Neuronal stem cell (in vitro differentiated cells): ENCODE measurements around the gene SNX7.

Experiments
- DNase-seq: peaks from one replicate; pipeline ENCODE4 v3.0.0-alpha.2; 2013; ENCODE audit warnings: low spot score
- H2AFZ ChIP-seq: one replicate; pipeline ENCODE4 v1.6.1; 2013; ENCODE audit warnings: mild to moderate bottlenecking, low read length, inconsistent platforms
- H2AK5ac ChIP-seq: 2 replicates; pipeline ENCODE4 v1.6.1; 2013; ENCODE audit warnings: low read depth, mild to moderate bottlenecking, inconsistent platforms, low read length, moderate library complexity, mixed read lengths
- H2BK120ac ChIP-seq: 2 replicates; pipeline ENCODE4 v1.6.1; 2013; ENCODE audit warnings: low read depth, mild to moderate bottlenecking, inconsistent platforms, low read length, moderate library complexity, mixed read lengths
- H2BK12ac ChIP-seq: one replicate; pipeline ENCODE4 v1.6.1; 2013; ENCODE audit warnings: low read length, inconsistent platforms
- H2BK15ac ChIP-seq: 2 replicates; pipeline ENCODE4 v1.6.1; 2013; ENCODE audit warnings: mild to moderate bottlenecking, low read length, inconsistent platforms, mixed read lengths
- H2BK5ac ChIP-seq: one replicate; pipeline ENCODE4 v1.6.1; 2013; ENCODE audit warnings: inconsistent platforms, mild to moderate bottlenecking, low read length, moderate library complexity
- H3K14ac ChIP-seq: one replicate; pipeline ENCODE4 v1.6.1; 2013; ENCODE audit warnings: low read length, inconsistent platforms
- H3K18ac ChIP-seq: 2 replicates; pipeline ENCODE4 v1.6.1; 2013; ENCODE audit warnings: low read length, inconsistent platforms
- H3K23ac ChIP-seq: 2 replicates; pipeline ENCODE4 v1.6.1; 2013; ENCODE audit warnings: low read depth, mild to moderate bottlenecking, mixed read lengths, low read length, inconsistent platforms; ENCODE audit not compliant: poor library complexity
- H3K27ac ChIP-seq: replicated peaks from 3 replicates; pipeline ENCODE4 v1.5.1; 2013; ENCODE audit warnings: low read length, inconsistent platforms
- H3K27me3 ChIP-seq, 3 experiments: 2 replicates each; pipeline ENCODE4 v1.6.1; 2013; ENCODE audit warnings: low read length in 3 of 3, mild to moderate bottlenecking in 2 of 3, inconsistent platforms in 1 of 3, low read depth in 1 of 3, mixed read lengths in 1 of 3, moderate library complexity in 1 of 3; ENCODE audit not compliant: control insufficient read depth in 3 of 3, insufficient read depth in 3 of 3
- H3K36me3 ChIP-seq, 2 donors: replicated peaks in 1 of 2; 2 replicates each; pipeline ENCODE4 v1.6.1; 2013; ENCODE audit warnings: low read length in 2 of 2; ENCODE audit not compliant: control insufficient read depth in 2 of 2, insufficient read depth in 2 of 2
- H3K4ac ChIP-seq: 2 replicates; pipeline ENCODE4 v1.6.1; 2013; ENCODE audit warnings: inconsistent platforms, mild to moderate bottlenecking, low read length, moderate library complexity
- H3K4me1 ChIP-seq, 2 donors: 1 replicate in 1 of 2; 2 replicates in 1 of 2; pipeline ENCODE4 v1.6.1; 2013; ENCODE audit warnings: low read length in 2 of 2, low read depth in 1 of 2; ENCODE audit not compliant: control insufficient read depth in 2 of 2, insufficient read depth in 1 of 2
- H3K4me2 ChIP-seq: one replicate; pipeline ENCODE4 v1.6.1; 2013; ENCODE audit warnings: mild to moderate bottlenecking, low read length, inconsistent platforms; ENCODE audit not compliant: insufficient read depth, poor library complexity, severe bottlenecking
- H3K4me3 ChIP-seq, 2 donors: 2 replicates each; pipeline ENCODE4 v1.5.1; 2013; ENCODE audit warnings: low read length in 2 of 2, mild to moderate bottlenecking in 2 of 2, inconsistent platforms in 1 of 2, moderate library complexity in 1 of 2
- H3K79me1 ChIP-seq: one replicate; pipeline ENCODE4 v1.6.1; 2013; ENCODE audit warnings: low read depth, mild to moderate bottlenecking, inconsistent platforms, low read length, moderate library complexity
- H3K9ac ChIP-seq: one replicate; pipeline ENCODE4 v1.6.1; 2013; ENCODE audit warnings: mild to moderate bottlenecking, low read depth, low read length, inconsistent platforms; ENCODE audit not compliant: poor library complexity
- H3K9me3 ChIP-seq, 2 donors: replicated peaks in 1 of 2; 2 replicates each; pipeline versions ENCODE3 to v1.6.1; 2013; ENCODE audit warnings: low read length in 2 of 2, mild to moderate bottlenecking in 2 of 2, inconsistent platforms in 1 of 2, low read depth in 1 of 2, mixed read lengths in 1 of 2, moderate library complexity in 1 of 2; ENCODE audit not compliant: control insufficient read depth in 2 of 2, insufficient read depth in 1 of 2
- H4K8ac ChIP-seq: one replicate; pipeline ENCODE4 v1.6.1; 2013; ENCODE audit warnings: low read depth, mild to moderate bottlenecking, inconsistent platforms, low read length, moderate library complexity
- H4K91ac ChIP-seq: one replicate; pipeline ENCODE4 v1.6.1; 2013; ENCODE audit warnings: low read length, low read depth, mild to moderate bottlenecking, inconsistent platforms; ENCODE audit not compliant: poor library complexity
- WGBS, 2 donors: extraction: QIAGEN DNeasy Blood & Tissue Kit; methylation state at CpG; one replicate each; pipeline ENCODE4 v1.1.7; 2013; ENCODE audit warnings: missing lambda C conversion rate in 2 of 2, mixed read lengths in 1 of 2; ENCODE audit not compliant: insufficient read length in 2 of 2, insufficient replicate concordance in 1 of 2; ENCODE audit errors: extremely low coverage in 2 of 2; 5-methylcytosine and 5-hydroxymethylcytosine counted together

The SNX7 gene

DNA sequence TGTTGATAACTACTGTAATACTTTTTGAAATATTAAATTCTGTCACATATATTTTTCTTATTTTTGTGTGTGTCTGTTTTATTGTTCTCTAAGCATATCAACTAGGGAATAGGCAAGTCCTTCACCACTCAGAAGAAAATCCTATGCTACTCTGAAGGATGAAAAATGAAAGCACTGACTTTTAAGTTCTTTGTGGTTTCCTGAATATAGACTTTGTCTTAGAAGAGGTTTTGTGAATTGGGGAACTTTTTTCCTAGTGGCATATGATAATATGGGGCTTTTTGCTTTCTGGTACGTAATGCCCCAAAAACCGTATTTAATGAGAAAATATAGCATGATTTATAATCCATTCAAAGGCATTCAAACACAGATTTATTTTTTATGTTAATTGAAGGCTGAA lies 136.0 kb downstream of the SNX7 start:
- Histone ChIP-seq H3K14ac (no peak overlapping the region), H3K9ac (no peak overlapping the region), H2BK120ac (no peak overlapping the region), H3K27ac (no peak overlapping the region), H2AFZ (no peak overlapping the region), H4K8ac (no peak overlapping the region), H3K4me2 (no peak overlapping the region), H3K9me3 (no peaks in the 10 kb centered on the region), H2BK5ac (no peak overlapping the region), H3K79me1 (no peaks in the 10 kb centered on the region), H2BK12ac (no peak overlapping the region), H4K91ac (no peak overlapping the region), H3K4ac (no peak overlapping the region), H2BK15ac (no peak overlapping the region), H3K4me3 (no peak overlapping the region), H3K36me3 (no peaks in the 10 kb centered on the region), H3K23ac (no peak overlapping the region), H3K27me3 (no peaks in the 10 kb centered on the region), H3K4me1 (no peaks in the 10 kb centered on the region), H2AK5ac (no peak overlapping the region), H3K18ac (no peak overlapping the region)
- no CpG with 5 or more reads among the region's 2 CpGs for WGBS, 2 donors
- no peak for DNase-seq
